HG02642 (cell line): ENCODE results near the gene TMEM163.
"Not testable (repeated sequence)": the region's sequence is repeated elsewhere in the genome, so short reads cannot be mapped to it uniquely, and the experiment has no call there.

Experiments used
- ATAC-seq: cut with Tn5 transposase; IDR thresholded peaks from one replicate; pipeline ENCODE4 v1.9.1; 2021; ENCODE audit warnings: mild to moderate bottlenecking; ENCODE audit not compliant: unreplicated experiment, poor library complexity

TMEM163 gene

GRCh38 chr2:134718817-134719814, at the start of gene TMEM163:
Gene TMEM163 (minus strand): TSS chr2:134719000.
- peak; percentile 67 for ATAC-seq

DNA sequence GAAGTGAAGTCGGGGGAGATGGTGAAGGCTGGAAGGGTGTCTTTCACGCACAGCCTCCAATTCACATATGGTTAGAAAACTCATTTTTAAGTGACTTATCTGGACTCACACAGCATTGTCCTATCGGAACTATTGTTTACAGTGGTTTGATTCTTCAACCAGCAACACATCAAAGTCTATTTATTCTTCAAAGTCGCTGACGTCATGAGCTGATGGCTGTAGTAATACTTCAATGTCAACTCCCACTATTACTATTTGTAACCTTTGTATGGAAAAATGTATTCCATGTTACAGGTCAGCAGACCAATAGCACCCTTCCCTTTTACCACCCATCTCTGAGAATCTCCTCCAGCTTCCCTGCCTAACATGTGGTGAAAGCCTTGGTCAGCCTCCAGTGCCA, 47.8 kb upstream of the TMEM163 start:
- ATAC-seq = no peak

DNA sequence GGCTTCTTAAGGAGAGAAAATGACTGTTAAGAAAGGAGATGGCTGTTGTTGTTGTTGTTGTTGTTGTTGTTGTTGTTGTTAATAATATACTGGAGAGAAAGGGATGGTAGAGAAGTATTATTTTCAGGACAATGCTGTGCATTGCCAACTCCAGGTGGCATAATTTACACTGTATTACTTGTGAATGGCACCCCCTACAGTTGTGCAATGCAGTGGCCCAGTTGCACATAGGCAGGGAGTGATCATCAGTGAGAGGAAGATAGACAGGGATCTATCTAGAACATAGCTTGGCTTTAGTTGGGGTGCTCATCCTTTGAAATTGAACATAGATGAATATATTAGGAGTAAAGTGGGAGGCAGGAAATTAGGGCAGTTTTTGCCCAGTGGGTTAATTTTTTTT, 47.2 kb upstream of the TMEM163 start:
- no peak for ATAC-seq

GRCh38 chr2:134764164-134764563, 45.4 kb upstream of the TMEM163 start:
- no peak for ATAC-seq

DNA sequence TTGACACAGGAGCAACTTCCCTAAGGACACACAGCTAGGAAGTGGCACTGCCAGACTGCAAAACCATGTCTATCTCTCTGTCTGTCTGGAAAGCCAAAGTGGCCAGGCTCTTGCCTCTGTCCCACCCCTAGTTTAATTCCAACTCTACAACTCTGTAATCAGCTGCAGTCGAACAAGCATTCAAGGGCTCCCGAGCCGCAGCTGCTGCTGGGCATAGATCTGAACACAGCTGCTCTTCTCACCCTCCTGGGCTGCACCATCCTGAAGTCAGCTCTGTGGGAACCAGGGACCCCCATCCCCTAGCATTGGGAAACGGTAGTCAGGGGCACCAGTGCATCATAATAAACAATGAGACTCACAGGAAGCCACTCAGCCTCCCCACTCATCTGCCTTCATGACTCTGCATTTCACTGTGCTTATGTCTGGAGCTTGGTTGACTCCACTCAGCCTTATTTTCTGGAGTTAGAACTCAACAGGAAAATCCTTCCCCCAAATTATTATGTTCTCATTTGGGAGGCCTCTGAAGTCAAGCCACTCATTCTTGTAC, 44.4 kb upstream of the TMEM163 start:
- ATAC-seq = no peak

DNA sequence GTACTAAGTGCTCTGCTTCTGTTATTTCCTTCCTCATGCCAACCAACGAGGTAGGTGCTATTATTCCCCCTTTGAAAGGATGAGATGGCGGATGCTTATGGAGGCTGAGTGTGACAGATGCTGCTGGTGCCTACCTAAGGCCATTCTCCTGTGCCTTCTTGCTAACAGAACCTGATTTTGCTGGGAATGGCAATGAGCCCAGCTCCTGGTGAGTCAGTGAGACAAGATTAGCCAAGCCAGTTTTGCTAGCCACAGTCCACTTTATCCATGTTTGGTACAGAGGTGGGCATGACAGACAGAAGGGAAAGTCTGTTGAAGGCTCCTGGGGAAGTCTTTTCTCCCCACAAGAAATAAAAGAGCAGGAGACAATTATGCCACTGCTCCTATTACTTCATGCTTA, 43.7 kb upstream of the TMEM163 start:
- no peak for ATAC-seq

DNA sequence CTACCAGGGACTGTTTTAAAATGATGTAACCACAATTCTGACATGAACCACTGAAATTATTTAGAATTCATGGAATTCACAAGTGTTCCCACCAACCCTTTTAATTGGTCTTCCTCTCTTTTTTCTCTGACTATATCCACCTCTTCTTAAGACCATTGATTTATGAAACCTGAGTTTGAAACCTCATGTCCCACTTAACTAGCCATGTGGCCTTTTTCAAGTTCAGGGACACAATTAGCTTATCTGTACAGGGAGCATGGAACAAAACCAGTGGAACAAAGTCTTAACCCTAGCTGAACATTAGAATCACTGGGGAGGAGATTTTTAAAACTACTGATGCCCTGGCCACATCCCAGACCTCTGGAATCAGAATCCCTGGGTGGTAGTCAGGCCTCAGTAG, 41.6 kb upstream of the TMEM163 start:
- no peak for ATAC-seq

- peak; percentile 95 for ATAC-seq
Measured at GRCh38 chr2:134758633-134759032, 39.8 kb upstream of the TMEM163 start.

DNA sequence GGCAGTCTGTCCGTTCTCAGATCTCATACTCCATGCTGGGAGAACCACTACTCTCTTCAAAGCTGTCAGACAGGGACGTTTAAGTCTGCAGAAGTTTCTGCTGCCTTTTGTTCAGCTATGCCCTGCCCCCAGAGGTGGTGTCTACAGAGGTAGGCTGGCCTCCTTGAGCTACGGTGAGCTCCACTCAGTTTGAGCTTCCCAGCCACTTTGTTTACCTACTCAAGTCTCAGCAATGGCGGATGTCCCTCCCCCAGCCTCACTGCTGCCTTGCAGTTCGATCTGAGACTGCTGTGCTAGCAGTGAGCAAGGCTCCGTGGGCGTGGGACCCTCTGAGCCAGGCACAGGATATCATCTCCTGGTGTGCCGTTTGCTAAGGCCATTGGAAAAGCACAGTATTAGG, 33.2 kb upstream of the TMEM163 start:
- not testable (repeated sequence) for ATAC-seq

- no peak for ATAC-seq
Measured at GRCh38 chr2:134745546-134745945, 26.7 kb upstream of the TMEM163 start.

DNA sequence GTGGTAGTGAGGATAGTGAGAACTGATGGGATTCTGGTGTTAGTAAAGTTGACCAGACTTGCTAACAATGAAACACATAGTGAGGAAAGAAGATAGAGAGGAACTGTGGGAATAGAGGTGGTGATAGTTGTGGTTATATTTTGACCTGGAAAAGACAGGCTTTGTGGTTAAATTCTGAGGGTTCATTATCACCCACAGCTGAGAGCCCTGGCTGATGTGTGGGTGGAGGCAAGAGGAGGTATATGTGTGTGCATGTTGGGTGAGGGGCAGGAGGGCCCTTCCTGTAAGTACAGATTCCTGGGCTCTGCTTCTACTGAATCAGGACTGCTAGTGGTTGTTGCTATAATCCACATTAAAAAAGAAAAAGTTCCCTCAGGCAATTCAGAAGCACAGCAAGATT, 26.2 kb upstream of the TMEM163 start:
- ATAC-seq = no peak

DNA sequence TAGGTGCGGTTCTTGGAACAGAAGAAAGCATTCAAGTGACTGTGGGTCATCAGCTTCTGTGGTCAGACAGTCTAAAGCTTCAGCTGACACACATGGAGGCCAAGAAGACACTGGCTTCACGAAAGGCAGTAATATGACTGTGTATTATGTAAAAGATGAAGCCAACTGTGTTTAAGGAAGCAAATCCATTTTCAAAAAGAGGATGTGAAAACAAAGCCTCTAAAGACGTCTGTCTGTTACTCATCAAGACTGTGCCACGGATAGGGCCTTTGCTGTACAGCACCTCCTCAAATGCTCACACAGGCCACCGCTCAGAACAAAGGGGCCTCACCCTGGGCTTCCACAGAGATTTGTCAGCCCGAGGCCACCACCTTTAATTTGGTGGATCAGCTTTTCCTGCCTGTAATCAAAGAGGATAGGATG, 21.1 kb upstream of the TMEM163 start:
- ATAC-seq = peak; percentile 93

- ATAC-seq = peak; percentile 19
Measured at GRCh38 chr2:134739236-134739878, 20.6 kb upstream of the TMEM163 start.

DNA sequence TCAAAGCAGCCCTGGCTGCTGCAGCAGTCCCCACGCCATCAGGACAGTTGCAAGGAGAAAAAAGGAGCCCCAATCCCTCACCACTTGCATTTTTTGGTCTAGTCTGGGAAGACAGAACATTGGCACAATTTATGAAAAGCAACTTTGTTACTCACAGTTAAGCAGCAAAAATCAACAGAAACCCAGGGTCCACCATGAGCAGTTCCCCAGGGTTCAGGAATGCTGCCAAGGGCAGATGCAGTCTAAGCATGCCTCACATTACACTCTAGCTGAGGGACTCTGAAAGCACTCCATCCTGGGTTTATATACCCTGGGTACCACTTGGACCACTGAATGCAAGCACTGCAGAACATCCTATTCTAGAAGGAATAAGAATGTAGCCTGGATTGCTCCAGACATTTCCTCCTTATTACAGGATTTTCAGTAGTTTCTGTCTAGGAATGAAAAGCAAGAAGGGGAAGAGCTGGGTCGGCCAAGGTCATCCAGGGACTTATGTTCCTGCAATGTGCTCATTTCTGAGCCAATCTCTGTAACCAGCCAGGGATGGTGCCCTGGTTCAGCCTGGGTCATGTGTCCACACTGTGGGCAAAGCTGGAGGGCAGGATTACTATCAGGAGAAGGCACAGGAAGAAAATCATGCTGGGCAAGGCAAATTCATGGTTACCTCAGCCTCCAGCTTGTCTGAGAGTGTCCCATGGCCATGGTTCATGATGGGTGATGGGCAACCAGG, 19.5 kb upstream of the TMEM163 start:
- no peak for ATAC-seq

- no peak for ATAC-seq
Measured at GRCh38 chr2:134737671-134738070, 18.9 kb upstream of the TMEM163 start.

DNA sequence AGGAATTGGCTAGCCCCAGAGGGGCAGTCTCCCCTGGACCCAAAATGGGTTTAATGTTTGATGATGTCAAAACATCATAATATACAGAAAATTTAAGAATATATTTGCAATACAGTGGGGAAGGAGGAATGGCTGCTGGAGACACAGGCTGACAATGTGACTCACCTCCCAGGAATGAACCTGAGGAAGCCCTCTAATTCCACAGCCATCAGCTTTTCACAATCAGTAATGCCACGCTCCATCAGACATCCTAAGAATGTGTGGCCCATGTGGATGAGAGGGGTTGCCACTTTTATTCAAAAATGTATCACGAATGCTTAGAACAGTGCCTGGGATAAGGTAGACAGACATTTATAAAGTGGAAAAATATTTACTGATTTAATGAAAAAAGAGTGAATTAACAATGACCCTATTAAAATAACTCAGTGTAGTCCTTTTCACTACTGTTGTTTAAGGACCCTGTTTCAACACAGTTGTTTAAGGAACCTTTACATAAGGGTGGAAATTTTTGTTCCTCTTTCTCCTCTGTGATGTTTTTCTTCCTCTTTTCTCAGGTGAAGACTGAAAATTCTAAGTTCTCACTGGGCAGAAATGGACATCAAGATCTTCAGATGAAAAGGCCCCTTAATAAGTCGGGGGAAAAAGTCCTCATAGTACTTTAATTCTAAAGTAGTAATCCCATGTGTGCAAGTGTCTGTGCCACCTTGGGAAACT, 17.5 kb upstream of the TMEM163 start:
- ATAC-seq = no peak

DNA sequence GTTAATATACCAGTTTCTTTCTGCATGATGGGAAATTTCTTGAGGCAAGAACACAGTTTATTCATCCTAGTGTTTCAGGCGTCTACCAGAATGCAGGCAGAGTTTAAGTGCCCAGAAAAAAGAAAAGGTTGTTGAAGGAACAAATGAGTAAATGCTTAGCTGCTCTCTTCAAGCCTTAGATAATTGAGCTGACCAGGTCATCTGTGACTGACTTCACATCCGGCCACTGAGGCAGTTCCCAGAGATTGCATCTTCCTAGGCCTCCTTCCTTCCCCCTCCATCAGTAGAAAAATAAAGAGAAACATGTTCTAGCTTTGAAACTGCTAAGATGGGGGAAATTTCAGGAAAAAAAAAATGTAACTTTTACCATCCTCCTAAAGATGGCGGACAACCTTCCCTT, 9.4 kb upstream of the TMEM163 start:
- ATAC-seq = no peak

- ATAC-seq = no peak
Measured at GRCh38 chr2:134727385-134727784, 8.6 kb upstream of the TMEM163 start.

DNA sequence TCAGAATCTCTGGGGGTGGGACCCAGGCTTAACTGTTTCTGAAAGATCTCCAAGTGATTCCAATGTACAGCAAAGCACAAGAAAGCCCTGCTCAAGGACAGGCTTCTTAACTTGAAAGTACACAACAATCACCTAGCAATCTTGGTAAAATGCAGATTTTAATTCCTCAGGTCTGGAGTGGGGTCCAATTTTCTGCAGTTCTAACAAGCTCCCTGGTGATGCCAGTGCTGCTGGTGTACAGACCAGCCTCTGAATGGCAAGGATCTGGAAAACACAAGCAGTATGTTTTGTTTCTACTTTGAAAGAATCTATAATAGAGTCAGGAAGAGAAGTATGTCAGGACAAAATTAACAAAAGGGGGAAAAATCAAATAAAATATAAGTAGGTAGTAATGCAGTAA, 7.8 kb upstream of the TMEM163 start:
- no peak for ATAC-seq

DNA sequence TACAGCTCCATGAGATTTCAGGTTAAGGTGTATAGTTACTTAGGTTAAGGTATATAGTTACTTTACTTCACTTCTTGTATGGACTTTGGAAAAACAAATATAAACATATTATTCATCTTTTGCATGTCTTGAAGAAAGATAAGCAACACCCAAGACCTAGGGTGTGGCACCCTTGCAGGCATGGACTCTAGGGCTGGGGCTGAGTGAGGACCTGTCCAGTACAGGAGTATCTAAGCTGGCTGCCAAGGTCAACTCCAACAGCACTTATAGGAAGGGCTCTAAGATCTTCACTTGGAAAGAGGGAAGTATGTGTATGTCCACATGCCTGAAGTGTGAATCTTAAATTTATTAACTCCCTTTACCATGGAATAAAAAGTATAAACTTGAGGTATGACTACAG, 7.1 kb upstream of the TMEM163 start:
- no peak for ATAC-seq
